GM18502 (cell line): ENCODE results near the gene ZBTB43.

ENCODE experiments used
- ATAC-seq: cut with Tn5 transposase; IDR thresholded peaks from one replicate; pipeline ENCODE4 v1.9.1; 2021; ENCODE audit warnings: mild to moderate bottlenecking; ENCODE audit not compliant: unreplicated experiment, poor library complexity

Gene ZBTB43

GRCh38 chr9:126853667-126854066 lies 48.8 kb downstream of the ZBTB43 start:
- ATAC-seq, result no peak

DNA sequence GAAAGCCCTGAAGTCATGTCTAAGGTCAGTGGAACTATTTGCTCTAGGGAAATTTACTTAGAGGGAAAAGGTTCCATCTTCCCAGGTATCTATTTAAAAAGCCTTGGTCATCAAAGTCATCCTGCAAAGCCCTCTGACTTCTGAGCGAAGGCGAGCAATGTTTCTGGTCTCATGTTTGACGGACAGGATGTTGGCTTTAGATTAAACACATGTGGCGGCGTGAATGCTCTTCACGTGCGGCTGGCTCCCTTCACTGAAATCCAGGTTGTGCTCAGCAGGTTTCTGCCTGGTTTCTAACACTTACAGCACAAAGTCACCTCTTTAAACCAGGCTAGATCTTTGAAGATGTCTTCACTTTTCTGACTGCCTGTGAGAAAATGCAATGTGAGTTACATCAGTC lies 49.9 kb downstream of the ZBTB43 start:
- ATAC-seq, result no peak

DNA sequence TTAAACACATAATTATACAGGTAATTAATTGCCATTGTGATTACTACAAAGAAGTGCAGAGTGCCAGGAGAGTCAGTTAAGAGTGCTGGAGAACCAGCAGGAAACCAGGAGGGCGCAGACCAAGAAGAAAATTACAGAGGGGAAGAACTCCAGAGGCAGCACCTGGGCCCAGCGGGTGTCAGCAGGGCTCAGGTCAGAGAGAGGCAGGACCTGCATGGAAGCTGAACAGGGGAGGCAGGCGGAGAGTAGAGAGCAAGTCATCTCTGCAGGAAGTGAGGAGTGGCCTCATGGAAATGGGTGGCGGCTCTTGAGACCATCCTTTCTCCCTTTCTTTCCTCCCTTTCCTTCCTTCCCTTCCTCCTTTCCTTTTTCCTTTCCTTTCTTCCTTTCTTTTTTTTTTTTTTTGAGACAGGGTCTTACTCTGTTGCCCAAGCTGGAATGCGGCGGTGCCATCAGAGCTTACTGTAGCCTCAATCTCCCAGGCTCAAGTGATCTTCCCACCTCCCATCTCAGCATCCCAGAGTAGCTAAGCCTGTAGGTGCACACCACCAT lies 51.6 kb downstream of the ZBTB43 start:
- no peak for ATAC-seq

DNA sequence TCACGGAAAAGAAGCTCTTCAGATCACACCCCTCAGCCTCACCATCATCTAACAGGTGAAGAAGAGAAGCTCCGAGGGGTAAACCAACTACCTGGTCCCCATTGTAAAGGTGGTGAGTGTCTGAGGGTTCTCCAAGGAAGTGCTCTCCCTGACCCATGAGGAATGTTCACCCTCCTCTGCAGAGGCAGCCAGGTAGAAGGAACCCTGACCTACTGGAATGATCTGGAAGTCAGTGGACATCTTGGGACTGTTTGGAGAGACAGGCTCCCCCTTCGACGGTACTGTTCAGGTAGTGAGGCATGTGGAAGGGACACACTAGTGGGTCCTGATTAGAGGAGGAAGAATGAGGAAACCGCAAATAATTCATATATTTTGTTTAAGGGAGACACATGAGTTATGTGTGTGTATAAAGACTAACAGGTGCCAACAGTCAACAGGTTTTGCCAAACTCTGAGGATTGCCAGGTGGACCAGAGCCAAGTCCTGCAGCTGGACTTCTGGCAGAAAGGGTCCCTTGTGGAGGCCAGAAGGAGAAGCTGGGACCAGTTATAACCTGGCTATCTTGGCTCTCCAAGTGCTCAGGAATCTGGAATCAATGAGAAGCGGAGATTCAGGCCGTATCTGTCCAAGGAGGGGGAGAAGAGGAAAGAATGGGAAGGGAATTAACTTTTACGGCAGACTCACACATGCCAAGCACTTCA lies 52.6 kb downstream of the ZBTB43 start:
- no peak for ATAC-seq

DNA sequence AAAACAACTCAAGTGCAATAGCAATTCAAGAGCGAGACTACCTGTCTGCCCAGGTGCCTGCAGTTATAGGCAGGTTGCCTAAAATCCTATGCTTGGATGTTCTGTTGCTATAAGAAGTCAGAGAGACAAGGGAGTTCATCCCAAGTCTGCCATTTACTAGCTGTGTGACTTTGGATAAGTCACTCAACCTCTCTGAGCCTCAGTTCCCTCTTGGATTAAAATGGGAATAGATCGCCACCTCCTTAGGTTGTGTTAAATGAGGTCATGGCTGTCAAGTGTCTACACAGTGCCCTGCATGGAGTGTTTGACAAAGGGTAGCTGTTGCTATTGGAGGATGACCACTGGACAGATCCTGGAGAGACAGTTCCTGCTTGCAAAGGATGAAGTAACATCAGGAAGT lies 54.3 kb downstream of the ZBTB43 start:
- no peak for ATAC-seq

- peak; percentile 74 for ATAC-seq
Measured at GRCh38 chr9:126860077-126860756, 55.4 kb downstream of the ZBTB43 start, which contains the start of gene ZBTB34. Gene ZBTB34, plus strand, starts transcription at chr9:126860639. Its CDS starts 18,761 bp downstream, at chr9:126879400.

DNA sequence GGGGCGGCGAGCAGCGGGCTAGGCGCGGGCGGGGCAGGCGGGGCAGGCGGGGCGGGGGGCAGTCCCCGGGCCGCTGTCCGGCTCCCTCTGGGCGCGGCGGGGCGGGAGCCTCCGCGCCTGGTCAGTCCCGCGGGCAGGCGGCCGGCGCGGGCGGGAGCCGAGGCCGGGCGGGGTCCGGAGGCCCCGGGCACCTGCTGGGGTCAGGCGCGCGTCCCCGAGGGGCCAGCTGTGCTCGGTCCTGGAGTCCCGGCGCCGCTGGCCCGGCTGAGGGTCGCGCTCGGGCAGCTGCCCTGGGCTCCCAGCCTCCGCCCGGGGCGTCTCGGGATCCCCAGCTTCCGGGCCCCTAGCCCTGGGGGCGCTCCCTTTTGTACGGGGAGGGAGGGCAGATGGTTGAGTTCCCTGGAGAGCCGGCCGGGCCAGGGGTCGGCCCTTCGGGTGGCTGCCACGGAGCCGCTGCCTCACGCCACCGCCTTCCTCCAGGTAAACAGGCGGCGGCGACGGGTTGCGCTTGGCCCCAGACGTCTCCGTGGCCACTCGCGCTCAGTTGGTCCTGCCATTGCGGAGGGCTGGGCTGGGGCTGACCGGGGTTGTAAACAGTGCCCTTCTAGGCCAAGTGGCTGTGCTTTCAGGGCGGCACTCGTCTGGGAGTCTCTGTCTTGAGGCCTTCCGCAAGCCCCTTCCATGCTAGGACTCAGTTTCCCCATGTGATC lies 56.1 kb downstream of the ZBTB43 start:
- ATAC-seq, result peak; percentile 34

- ATAC-seq, result no peak
Measured at GRCh38 chr9:126861707-126862103, 56.9 kb downstream of the ZBTB43 start.

DNA sequence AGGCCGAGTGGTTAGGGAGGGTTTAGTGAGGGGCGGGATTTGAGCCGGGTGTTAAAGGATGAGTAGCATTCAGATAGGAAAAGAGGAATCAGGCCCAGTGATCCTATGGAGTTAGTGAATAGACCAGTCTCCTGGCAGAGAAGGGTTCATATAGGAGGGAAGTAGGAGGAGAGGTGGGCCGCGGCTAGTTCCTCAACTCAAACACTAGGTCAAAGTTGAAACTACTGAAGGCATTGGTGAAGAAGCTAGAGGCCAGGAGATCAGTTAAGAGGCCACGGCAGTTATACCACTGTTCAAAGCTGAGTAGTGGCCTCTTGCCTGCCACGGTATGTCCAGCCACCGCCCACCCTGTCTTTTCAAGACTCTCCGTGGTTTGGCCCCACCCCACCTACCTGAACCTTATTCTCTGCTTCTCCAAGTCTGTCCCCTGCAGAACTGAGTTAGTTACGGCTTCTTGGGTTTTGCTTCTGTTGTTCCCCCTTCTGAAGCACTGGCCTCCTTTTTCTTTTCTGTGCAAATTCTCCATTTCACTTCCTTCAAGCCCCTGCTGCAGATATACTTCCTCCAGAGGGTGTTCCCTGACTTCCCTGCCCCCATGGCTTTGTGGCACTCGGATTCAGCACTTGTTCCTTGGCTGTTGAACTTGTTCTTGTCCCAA lies 57.4 kb downstream of the ZBTB43 start:
- ATAC-seq, result no peak

- no peak for ATAC-seq
Measured at GRCh38 chr9:126864771-126865170, 59.9 kb downstream of the ZBTB43 start.

- no peak for ATAC-seq
Measured at GRCh38 chr9:126869368-126869767, 64.5 kb downstream of the ZBTB43 start.

- no peak for ATAC-seq
Measured at GRCh38 chr9:126872516-126872915, 67.7 kb downstream of the ZBTB43 start.

DNA sequence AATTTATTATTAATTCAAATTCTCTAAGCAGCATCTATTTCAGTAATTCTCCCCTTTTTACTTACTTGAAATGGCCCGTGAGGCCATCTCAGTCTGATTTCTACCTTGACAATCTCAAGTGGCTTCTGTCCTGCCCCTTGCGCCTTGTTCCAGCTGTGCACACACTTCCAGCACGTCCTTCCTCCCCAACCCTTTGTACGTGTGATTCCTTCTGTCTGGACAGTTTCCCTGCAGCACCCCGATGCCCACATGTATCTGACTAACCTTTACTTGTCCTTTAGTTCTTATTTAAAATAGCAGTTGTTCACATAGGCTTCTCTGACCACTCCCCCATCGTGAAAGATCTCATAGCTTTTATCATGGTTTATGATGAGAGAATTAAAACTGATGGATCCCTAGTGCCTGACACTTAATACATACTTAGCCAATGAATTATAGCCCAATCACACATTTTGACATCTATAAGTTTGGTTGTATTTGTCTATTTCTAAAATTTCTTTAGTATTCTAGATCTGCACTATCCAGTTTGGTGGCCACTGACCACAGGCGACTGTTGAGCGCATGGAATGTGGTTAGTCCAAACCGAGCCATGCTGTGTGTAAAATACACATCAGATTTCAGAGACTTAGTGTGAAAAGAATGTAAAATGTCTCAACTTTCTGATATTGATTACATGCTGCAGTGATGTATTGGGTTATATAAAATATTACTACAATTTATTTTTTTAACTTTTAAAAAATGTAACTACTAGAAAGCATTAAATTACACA lies 69.9 kb downstream of the ZBTB43 start:
- no peak for ATAC-seq

DNA sequence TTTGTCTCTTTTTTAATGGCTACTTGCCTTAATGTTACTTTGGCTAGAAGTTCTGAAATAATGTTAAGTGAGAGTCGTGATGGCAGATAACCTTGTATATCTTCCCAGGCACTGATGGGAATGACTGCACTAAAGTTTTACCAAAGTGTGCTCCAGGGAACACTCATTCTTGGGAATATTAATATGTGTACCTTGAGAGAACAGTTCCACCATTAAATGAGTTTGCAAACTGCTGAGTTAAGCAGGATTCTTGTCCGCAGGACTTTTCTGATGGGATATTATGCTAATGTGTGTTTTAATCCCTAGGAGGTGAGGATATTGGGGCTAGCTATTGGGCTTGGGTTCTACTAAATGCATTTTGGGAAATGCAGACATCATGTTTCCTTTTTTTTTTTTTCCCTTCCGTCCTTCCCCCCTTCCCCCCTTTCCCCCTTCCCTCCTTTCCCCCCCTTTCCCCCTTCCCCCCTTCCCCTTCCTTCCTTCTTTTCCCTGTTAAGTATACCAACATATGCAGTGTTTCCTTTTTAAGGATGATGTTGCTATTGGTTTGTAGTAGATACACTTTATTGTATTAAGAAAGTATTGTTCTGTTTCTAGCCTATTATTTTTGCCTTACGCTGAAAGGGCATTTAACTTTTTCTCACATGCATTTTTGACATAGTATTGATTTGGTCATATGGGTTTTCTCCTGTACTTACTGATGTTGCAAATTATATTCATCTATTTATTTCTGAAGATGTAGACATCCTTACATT lies 71.1 kb downstream of the ZBTB43 start:
- no peak for ATAC-seq

DNA sequence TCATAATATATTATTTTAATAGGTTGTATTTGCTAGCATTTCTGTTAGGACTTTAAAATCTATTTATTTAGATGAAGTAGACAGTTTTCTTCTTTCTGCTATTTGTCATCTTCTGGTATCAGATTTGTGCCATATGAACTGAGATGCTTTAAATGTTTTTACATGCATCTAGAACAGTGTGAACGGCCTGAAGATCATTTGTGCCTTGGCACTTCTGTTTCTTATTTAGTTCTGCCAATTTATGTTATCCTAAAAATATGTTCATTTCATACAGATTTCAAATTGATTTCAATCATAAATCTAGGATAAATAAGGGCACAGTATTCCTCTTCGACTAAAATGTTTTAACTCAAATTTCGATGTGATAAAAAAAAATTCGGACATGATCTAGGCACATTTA lies 71.7 kb downstream of the ZBTB43 start:
- ATAC-seq, result no peak

DNA sequence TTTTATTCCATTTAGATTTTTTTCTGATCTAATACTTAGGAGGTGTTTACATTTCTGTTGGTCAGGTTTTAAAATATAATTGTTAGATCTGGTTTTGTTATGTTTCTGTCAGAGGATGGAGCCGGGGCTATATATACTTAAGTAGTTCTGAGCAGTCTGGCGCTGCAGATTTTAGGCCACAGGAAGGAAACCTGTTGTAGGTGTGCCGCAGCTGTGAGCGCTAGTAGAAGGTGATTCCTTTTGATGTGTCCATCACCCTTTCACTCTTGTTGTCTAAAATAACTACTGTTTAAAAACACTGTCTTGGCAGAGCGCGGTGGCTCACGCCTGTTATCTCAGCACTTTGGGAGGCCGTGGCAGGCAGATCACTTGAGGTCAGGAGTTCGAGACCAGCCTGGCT lies 72.6 kb downstream of the ZBTB43 start:
- no peak for ATAC-seq

DNA sequence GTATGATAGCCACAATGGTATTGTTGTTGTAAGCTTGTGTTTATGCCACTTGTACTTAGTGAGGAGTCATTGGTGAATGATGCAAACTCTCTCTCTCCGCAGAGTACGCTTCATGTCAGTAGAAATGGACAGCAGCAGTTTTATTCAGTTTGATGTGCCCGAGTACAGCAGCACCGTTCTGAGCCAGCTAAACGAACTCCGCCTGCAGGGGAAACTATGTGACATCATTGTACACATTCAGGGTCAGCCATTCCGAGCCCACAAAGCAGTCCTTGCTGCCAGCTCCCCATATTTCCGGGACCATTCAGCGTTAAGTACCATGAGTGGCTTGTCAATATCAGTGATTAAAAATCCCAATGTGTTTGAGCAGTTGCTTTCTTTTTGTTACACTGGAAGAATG lies 74.4 kb downstream of the ZBTB43 start:
- ATAC-seq, result no peak

- no peak for ATAC-seq
Measured at GRCh38 chr9:126880226-126880946, 75.5 kb downstream of the ZBTB43 start.

DNA sequence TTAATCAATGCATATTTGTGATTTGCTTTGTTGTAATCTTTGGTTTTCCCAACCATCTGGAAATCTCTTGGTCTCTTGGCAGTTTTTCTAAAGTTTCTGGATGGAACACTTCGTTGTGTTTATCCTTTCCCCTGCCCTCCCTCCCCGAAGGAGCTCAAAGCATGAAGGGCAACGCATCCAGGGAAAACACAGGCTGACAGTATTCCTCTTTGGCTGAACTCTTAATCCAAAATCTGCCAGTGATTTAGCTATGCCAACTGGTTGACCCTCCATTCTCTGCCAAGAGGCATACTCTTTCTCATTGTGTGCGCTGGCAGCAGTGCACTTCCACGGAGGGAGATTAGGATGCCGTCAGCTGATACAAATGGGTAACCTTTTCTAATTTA lies 76.1 kb downstream of the ZBTB43 start:
- ATAC-seq, result no peak
